Panc1 (cell line): ENCODE measurements around the gene PTPRS. TPM values are rescaled to one million over a fixed set of nuclear protein-coding genes. Genes with fewer than 3 reads are reported as not detected.

Experiments
- ATAC-seq: fragments of 200-7000 bp; cut with Tn5 transposase; 2 replicates; pipeline ENCODE4 v1.9.1; 2020; ENCODE audit warnings: mild to moderate bottlenecking, moderate library complexity
- BruUV-seq: library from RNA; stranded (reverse); fragments of 400-500 nt; replicated peaks from 2 replicates; lab custom pipeline; 2021; lab: Mats Ljungman, UMichigan
- CTCF ChIA-PET: fragments of 300-600 bp; sonication (Branson Sonifier 250); formaldehyde crosslinking; loops from one replicate; lab custom pipeline; 2022; ENCODE audit warnings: antibody characterized with exemption; lab: Charles Lee
- POLR2A ChIA-PET: fragments of 300-600 bp; sonication (Branson Sonifier 250); formaldehyde crosslinking; loops from one replicate; lab custom pipeline; 2022; ENCODE audit warnings: antibody characterized with exemption; lab: Charles Lee
- DNase-seq: peaks from one replicate; pipeline ENCODE4 v3.0.0-alpha.2; 2010; ENCODE audit warnings: low read depth, low spot score
- H3K27ac ChIP-seq: 2 replicates; pipeline ENCODE4 v1.5.1; 2011; ENCODE audit warnings: mild to moderate bottlenecking, low read length, inconsistent platforms
- H3K27me3 ChIP-seq: fragments of 200-500 bp; sonication (Bioruptor generic); 2 replicates; pipeline ENCODE4 v1.6.0; 2014; ENCODE audit warnings: low read length, inconsistent platforms; ENCODE audit not compliant: control insufficient read depth, insufficient read depth
- H3K36me3 ChIP-seq: fragments of 200-500 bp; sonication (Bioruptor generic); 2 replicates; pipeline ENCODE4 v1.5.1; 2014; ENCODE audit warnings: inconsistent platforms, mild to moderate bottlenecking, low read length, moderate library complexity; ENCODE audit not compliant: control insufficient read depth, insufficient read depth
- H3K4me1 ChIP-seq: 2 replicates; pipeline ENCODE4 v1.5.1; 2011; ENCODE audit warnings: inconsistent platforms, mild to moderate bottlenecking, low read length, moderate library complexity; ENCODE audit not compliant: control insufficient read depth, insufficient read depth
- H3K4me3 ChIP-seq, 2 experiments: 2 replicates each; pipeline ENCODE4 v1.5.1; 2011 to 2012; ENCODE audit warnings: low read depth in 2 of 2, low read length in 2 of 2, mild to moderate bottlenecking in 2 of 2, inconsistent platforms in 1 of 2, moderate library complexity in 1 of 2
- H3K9me3 ChIP-seq: fragments of 200-500 bp; sonication (Bioruptor generic); 2 replicates; pipeline ENCODE4 v1.5.1; 2014; ENCODE audit warnings: low read depth, mild to moderate bottlenecking, inconsistent platforms, low read length, moderate library complexity; ENCODE audit not compliant: control insufficient read depth, insufficient read depth
- TCF7L2 ChIP-seq: IDR thresholded peaks from 2 replicates; pipeline ENCODE4 v1.6.1; 2011; ENCODE audit warnings: mild to moderate bottlenecking, low read depth, low read length, inconsistent platforms
- in situ Hi-C: cut with HindIII; loops from 2 replicates; pipeline ENCODE4 v1.10.0; 2016; ENCODE audit warnings: low sequenced_read_pairs, low pct_unique_long_range_greater_than_20kb
- intact Hi-C: fragments of 100-400 bp; cut with micrococcal nuclease; formaldehyde crosslinking; loops from one replicate; pipeline ENCODE4 v1.10.0; 2022; ENCODE audit not compliant: unreplicated experiment
- total RNA-seq: library from RNA; stranded (reverse); gene quantifications from one replicate; pipeline ENCODE4 v1.2.1, GENCODE V29; 2021; ENCODE audit not compliant: unreplicated experiment
- TF ChIP-seq, protein P1 (sequence below): fragments of 450-650 bp; IDR thresholded peaks from 2 replicates; pipeline ENCODE4 v1.5.1; 2017; ENCODE audit warnings: mild to moderate bottlenecking
- TF ChIP-seq, protein P2 (sequence below), 2 experiments: IDR thresholded peaks; 2 replicates each; pipeline ENCODE4 v1.6.1; 2011 to 2012; ENCODE audit warnings: low read depth in 2 of 2, control low read depth in 1 of 2, low read length in 1 of 2, mild to moderate bottlenecking in 1 of 2, moderate library complexity in 1 of 2; ENCODE audit not compliant: insufficient read depth in 1 of 2

Gene PTPRS
- total RNA-seq, 1 experiment from 2014 or later: 85.4 TPM

DNA sequence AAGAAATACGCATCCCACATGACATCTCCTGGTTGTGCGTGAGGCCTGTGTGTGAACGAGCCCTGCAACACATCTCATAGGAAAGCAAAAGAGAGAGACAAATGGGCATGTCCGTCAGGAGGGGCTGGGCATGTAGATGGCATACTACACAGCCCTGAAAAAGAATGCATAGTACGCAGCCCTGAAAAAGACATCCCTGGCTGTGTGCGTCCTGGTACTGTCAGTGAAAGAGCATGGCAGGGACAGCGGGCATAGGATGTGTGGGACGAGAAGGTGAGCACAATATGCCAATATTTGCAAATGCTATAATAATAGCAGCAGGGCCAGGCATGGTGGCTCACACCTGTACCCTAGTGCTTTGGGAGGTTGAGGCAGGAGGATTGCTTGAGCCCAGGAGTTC is 28.6 kb downstream of the PTPRS start:
- Histone ChIP-seq H3K27ac (no peak overlapping the region), H3K9me3 (no peaks in the 10 kb centered on the region), H3K4me3 (no peak overlapping the region), H3K4me1 (peaks cover 3% of the 10 kb centered on the region; the same call in 1 of the 2 replicates), H3K27me3 (no peaks in the 10 kb centered on the region), H3K36me3 (no peaks in the 10 kb centered on the region)
- TF ChIP-seq, protein P1, sequence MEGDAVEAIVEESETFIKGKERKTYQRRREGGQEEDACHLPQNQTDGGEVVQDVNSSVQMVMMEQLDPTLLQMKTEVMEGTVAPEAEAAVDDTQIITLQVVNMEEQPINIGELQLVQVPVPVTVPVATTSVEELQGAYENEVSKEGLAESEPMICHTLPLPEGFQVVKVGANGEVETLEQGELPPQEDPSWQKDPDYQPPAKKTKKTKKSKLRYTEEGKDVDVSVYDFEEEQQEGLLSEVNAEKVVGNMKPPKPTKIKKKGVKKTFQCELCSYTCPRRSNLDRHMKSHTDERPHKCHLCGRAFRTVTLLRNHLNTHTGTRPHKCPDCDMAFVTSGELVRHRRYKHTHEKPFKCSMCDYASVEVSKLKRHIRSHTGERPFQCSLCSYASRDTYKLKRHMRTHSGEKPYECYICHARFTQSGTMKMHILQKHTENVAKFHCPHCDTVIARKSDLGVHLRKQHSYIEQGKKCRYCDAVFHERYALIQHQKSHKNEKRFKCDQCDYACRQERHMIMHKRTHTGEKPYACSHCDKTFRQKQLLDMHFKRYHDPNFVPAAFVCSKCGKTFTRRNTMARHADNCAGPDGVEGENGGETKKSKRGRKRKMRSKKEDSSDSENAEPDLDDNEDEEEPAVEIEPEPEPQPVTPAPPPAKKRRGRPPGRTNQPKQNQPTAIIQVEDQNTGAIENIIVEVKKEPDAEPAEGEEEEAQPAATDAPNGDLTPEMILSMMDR: no peak
- TF ChIP-seq TCF7L2: no peak
- ChIA-PET POLR2A (no interaction called here), CTCF (no interaction called here)
- intact Hi-C loops: no loop called here
- BruUV-seq: no TSS peak
- DNase-seq (no peak), ATAC-seq (no peak)
- in situ Hi-C loops: no loop called here

DNA sequence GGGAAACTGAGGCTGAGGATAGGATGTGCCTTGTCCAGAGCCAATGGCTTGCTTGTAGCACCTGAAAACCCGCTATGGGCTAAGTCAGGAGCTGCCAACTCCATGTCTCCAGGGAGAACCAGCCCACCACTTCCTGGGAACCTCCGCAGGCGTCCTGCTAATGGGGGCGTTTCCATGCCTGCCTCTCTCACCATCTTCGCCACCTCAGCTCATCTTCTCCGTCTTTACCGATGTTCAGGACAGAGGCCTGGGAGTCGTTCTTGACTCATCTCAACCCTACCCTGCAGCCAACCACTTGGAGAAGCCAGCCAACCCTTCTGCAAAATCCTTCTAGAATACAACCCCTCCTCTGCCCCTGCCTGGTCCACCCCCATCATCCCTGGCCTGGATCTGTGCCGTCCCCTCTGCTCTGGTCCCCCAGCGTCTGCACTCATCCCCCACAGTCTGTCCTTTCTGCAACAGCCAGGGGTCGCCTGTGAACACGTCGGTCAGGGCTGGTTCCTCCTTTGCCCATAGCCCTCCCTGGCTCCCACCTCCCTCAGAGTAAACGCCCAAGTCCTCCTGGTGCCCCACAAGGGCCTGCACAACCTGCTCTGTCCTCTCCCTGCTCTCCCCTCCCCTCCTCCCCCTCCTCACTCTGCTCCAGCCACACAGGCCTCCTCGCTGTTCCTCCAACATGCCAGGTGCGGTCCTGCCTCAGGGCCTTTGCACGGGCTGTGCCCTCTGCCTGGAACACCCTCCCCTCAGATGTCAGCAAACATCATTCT is 31.0 kb downstream of the PTPRS start:
- H3K27ac ChIP-seq: no peak overlapping the region
- intact Hi-C loops: no loop called here

More for the DNA sequence above, 31.0 kb downstream of the PTPRS start:
- TF ChIP-seq, protein P1: no peak
- no peak for TF ChIP-seq TCF7L2
- TF ChIP-seq, protein P2, sequence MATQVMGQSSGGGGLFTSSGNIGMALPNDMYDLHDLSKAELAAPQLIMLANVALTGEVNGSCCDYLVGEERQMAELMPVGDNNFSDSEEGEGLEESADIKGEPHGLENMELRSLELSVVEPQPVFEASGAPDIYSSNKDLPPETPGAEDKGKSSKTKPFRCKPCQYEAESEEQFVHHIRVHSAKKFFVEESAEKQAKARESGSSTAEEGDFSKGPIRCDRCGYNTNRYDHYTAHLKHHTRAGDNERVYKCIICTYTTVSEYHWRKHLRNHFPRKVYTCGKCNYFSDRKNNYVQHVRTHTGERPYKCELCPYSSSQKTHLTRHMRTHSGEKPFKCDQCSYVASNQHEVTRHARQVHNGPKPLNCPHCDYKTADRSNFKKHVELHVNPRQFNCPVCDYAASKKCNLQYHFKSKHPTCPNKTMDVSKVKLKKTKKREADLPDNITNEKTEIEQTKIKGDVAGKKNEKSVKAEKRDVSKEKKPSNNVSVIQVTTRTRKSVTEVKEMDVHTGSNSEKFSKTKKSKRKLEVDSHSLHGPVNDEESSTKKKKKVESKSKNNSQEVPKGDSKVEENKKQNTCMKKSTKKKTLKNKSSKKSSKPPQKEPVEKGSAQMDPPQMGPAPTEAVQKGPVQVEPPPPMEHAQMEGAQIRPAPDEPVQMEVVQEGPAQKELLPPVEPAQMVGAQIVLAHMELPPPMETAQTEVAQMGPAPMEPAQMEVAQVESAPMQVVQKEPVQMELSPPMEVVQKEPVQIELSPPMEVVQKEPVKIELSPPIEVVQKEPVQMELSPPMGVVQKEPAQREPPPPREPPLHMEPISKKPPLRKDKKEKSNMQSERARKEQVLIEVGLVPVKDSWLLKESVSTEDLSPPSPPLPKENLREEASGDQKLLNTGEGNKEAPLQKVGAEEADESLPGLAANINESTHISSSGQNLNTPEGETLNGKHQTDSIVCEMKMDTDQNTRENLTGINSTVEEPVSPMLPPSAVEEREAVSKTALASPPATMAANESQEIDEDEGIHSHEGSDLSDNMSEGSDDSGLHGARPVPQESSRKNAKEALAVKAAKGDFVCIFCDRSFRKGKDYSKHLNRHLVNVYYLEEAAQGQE (IDR thresholded peaks at IDR 0.05; ENCODE audit: insufficient read depth in 1 of 2, low read depth in 2 of 2, low read length in 1 of 2): no peak
- Histone ChIP-seq H3K27me3 (no peaks in the 10 kb centered on the region), H3K36me3 (no peaks in the 10 kb centered on the region), H3K9me3 (no peaks in the 10 kb centered on the region), H3K4me3 (no peak overlapping the region), H3K4me1 (peaks cover 3% of the 10 kb centered on the region; the same call in 1 of the 2 replicates)
- no peak for DNase-seq
- peak; percentile 31; the same call in 1 of the 2 replicates for ATAC-seq
- BruUV-seq: no TSS peak
- in situ Hi-C loops: no loop called here
- POLR2A ChIA-PET: no interaction called here
- CTCF ChIA-PET: no interaction called here
